HG03442 (cell line): ENCODE results near the gene TRIM41.
"Not testable (repeated sequence)": the region's sequence is repeated elsewhere in the genome, so short reads cannot be mapped to it uniquely, and the experiment has no call there.

Source experiments
- ATAC-seq: cut with Tn5 transposase; IDR thresholded peaks from one replicate; pipeline ENCODE4 v1.9.1; 2021; ENCODE audit warnings: mild to moderate bottlenecking, moderate library complexity; ENCODE audit not compliant: unreplicated experiment

Gene TRIM41

DNA sequence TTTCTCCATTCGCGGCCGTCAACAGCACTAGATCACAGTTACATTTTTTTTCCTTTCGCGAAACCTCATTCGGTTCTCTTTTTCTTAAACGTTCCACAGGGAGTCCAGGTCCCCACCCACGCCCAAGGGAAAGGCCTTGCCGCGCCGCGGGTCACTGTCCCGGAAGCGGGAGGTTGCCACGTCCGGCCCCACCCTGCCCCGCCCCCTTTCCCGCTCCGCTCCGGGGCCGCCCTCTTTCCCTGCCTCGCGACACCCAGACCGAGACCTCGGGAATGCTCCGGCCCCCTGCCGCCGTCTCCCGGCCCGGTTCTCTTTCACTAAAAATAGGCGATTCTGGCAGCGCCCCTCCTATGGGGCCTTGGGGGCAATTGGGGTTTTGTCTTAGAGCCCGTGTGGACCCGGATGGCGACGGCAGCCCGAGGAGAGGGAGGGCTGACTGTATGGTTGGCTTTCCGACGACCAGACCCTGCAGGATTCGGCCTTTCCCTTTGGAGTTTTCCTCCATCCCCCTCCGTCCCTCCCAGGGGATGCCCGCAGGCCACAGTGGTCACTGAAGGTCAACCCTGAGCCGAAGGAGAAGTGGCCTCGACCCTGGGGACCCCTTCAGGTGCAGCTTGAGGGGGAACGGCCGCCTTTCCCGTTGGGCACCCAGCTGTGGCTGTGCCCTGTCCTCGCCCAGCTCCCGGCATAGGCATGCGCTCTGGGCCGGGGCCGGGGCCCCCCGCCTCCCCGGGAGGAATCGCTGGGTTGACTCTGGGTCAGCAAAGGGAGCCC is 23.4 kb downstream of the TRIM41 start:
- peak; percentile 43 for ATAC-seq

GRCh38 chr5:181248277-181248676 is 25.2 kb downstream of the TRIM41 start:
- no peak for ATAC-seq

DNA sequence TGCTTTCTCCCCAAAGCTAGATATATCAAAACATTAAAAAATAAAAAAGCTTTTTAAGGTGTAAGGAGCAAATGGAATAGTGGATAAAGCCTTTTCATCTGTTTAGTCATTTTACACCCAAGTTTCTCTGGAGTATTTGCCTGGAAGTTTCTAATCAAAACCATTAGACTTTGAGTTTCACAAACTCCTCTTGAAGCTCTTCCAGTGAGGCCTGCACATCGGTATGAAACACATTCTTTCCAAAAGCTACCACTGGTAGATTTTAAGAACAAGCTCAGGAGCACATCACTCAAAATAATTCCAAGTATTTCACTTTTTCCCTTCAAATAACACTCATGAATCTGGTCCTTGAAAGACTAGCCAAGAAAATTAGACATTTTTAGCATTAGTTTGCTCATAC is 32.2 kb downstream of the TRIM41 start:
- no peak for ATAC-seq

DNA sequence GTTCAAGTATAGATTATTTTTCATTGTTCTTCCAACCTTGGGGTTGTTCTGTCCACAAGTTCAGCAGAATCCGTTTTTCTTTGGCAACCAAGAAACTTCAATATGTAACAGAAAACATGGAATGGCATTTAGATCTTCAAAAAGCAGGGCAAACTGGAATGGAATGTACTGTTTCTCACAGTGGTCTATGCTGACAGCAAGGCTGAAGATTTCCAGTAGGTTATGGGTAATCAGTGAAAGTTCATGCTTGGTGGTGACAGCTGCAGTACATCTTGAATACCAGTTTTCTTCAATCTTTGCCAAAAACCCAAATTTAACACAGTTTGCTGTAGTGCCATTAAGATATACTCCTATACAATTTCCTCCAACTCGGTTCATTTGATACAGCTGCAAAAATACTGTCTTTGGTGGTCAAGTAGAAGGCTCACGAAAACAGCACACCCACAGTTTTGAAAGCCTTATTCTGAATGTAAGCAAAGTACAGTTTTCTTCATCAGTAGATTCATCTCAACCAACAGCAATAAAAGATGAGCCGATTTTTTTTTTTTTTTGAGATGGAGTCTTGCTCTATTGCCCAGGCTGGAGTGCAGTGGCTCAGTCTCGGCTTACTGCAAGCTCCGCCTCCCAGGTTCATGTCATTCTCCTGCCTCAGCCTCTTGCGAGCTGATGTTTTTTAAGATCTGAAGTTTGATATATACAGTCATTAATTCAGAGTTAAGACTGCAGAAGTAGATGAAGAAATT is 32.9 kb downstream of the TRIM41 start:
- no peak for ATAC-seq

GRCh38 chr5:181258576-181258975 is 35.5 kb downstream of the TRIM41 start:
- ATAC-seq = no peak

- no peak for ATAC-seq
Observed at GRCh38 chr5:181259283-181259682, 36.2 kb downstream of the TRIM41 start.

- no peak for ATAC-seq
Observed at GRCh38 chr5:181259974-181260719, 37.1 kb downstream of the TRIM41 start.

- ATAC-seq = peak; percentile 77
Observed at GRCh38 chr5:181260720-181261319, 37.7 kb downstream of the TRIM41 start, which contains the start of gene TRIM52. Gene TRIM52 (minus strand): TSS chr5:181261143. CDS start chr5:181260813, 330 bp downstream.

GRCh38 chr5:181261320-181262049 is 38.4 kb downstream of the TRIM41 start:
- ATAC-seq = peak; percentile 51

- no peak for ATAC-seq
Observed at GRCh38 chr5:181263633-181264032, 40.6 kb downstream of the TRIM41 start.

DNA sequence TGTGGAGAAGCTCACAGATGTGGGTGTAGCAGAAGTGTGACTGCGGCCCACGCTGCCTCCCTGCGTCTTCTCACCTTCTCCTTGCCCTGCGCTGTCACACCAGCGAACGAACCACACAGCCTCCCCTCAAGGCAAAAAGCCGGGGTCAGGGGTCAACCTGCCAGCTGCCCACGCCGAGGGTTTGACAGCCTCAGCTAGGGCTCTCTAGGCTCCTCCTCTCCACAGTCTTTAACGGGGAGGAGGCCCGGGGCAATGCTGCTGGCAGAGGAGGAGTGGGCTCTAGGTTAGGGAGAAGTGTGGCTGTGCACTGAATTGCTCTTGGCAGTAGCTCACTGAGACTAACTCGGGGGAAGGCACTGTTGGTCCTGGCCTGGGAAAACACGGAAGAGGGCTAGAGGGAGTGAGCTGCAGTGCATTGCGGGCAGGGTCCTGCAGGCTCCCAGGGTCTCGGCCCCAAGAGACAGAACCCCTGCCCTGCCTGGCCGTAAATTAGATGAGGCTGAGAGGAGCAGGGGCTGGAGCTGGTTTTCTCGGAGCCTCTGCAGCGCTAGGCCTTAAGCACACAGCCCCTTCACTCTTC is 42.1 kb downstream of the TRIM41 start:
- ATAC-seq = no peak

GRCh38 chr5:181267291-181267904 is 44.3 kb downstream of the TRIM41 start:
- not testable (repeated sequence) for ATAC-seq

GRCh38 chr5:181267907-181268306 is 44.8 kb downstream of the TRIM41 start:
- not testable (repeated sequence) for ATAC-seq

- ATAC-seq = no peak
Observed at GRCh38 chr5:181271081-181271480, 48.0 kb downstream of the TRIM41 start.

DNA sequence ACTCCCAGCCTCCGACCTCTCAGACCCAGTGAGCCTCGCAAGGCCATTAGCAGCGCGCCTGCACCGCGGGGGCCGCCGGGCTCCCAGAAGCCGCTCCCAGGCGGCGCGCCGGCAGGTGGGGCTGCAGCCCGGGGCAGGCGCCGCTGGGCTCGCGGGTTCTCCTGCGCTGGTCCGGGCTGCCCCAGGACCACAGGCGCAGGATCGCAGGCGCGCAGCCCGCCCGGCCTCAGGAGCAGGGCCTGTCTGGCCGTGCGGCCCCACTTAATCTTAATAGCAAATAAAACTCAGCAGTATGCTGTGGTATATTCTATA is 50.3 kb downstream of the TRIM41 start:
- ATAC-seq = not testable (repeated sequence)

- ATAC-seq = no peak
Observed at GRCh38 chr5:181280251-181280762, 57.2 kb downstream of the TRIM41 start.

GRCh38 chr5:181281077-181281983 is 58.2 kb downstream of the TRIM41 start:
- no peak for ATAC-seq

DNA sequence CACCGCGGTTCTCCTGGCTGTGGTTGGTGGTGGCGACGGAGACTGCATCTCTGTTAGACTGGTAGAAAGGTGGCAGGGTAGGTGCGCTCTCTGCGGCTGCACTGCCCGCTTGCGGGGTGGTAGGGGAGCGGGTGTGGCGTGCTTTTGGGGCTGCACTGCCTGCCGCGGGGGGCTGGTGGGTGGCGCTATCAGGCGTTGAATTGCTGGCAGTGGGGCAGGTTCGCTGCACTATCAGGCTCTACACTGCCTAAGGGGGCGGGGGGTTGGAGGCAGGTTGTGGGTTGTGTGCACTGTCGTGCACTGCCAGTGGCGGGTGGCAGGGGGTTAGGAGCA is 58.9 kb downstream of the TRIM41 start:
- no peak for ATAC-seq

DNA sequence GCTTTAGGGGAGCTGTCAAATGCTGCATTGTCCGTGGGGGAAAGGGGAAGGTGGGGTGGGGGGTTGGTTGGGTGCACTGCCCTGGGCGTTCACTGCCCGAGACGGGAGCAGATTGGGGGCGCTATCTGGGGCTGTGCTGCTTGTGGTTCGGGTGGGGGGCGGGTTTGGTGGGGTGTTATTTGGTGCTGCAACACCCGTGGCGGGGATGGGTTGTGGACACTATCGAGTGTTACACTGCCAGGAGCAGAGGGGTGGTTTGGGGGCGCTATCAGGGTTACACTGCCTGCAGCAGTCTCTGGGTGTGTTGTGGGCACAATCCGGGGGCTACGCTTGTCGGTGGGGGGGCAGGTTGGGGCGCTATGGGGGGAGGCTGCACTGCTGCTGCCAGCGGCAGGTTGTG is 59.3 kb downstream of the TRIM41 start:
- not testable (repeated sequence) for ATAC-seq
